GM18519 (cell line): Measurements from ENCODE around the gene PTPRQ.

ENCODE experiments used
- ATAC-seq: cut with Tn5 transposase; IDR thresholded peaks from one replicate; pipeline ENCODE4 v1.9.1; 2021; ENCODE audit warnings: mild to moderate bottlenecking, moderate library complexity; ENCODE audit not compliant: unreplicated experiment, low FRiP score

The PTPRQ gene

GRCh38 chr12:80717856-80718255 is 273.8 kb downstream of the PTPRQ start:
- ATAC-seq = no peak

GRCh38 chr12:80720516-80720915 is 276.5 kb downstream of the PTPRQ start:
- ATAC-seq = no peak

- no peak for ATAC-seq
Observed at GRCh38 chr12:80721326-80721725, 277.3 kb downstream of the PTPRQ start.
